ENCODE data around the gene TPCN1. TPM values are rescaled to one million over a fixed set of nuclear protein-coding genes. Genes with fewer than 3 reads are reported as not detected.

The TPCN1 gene
- total RNA-seq, 1 donor from 2014 or later, result 35.2 TPM

DNA sequence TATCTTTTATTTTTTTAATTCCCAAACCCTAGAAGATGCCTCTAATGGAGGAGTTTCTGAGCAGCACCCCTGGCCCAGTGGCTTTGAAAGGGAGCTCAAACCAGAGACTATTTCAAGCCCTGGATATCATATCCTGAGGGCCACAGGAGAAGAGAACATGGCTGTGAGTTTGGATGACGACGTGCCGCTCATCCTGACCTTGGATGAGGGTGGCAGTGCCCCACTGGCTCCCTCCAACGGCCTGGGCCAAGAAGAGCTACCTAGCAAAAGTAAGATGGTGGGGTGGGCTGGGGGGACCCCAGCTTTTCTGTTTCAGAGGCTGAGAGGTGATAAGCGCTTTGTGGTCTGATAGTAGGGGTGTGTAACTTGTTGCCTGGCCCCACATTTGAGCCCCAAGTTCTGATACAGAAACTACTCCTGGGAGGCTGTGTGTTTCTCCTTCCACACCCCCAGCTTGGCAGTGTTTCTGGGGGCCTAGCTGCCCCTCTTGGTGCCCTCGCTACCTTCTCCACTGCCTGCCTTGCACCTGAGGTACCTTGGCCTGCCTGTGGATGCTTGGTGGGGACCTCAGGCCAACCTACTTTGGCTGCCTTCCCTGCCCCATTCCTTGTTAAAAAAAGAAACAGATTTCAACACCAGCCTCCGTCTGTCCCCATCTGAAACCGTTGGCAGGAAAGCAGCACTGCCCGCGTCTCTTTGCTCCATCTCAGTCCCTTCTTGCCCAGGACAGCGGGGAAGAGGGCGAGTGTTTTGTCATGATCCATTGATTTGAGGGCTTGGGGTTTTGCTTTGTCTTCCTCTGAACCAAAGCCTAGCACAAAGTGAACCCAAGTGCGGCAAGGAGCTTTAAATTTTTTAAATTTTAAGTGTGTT is 5.7 kb downstream of the TPCN1 start:
- ATAC-seq, result no peak

- ATAC-seq, result no peak
Measured at GRCh38 chr12:113227686-113228391, 6.6 kb downstream of the TPCN1 start.

- peak; percentile 81 for ATAC-seq
Measured at GRCh38 chr12:113228394-113229028, 7.2 kb downstream of the TPCN1 start.

DNA sequence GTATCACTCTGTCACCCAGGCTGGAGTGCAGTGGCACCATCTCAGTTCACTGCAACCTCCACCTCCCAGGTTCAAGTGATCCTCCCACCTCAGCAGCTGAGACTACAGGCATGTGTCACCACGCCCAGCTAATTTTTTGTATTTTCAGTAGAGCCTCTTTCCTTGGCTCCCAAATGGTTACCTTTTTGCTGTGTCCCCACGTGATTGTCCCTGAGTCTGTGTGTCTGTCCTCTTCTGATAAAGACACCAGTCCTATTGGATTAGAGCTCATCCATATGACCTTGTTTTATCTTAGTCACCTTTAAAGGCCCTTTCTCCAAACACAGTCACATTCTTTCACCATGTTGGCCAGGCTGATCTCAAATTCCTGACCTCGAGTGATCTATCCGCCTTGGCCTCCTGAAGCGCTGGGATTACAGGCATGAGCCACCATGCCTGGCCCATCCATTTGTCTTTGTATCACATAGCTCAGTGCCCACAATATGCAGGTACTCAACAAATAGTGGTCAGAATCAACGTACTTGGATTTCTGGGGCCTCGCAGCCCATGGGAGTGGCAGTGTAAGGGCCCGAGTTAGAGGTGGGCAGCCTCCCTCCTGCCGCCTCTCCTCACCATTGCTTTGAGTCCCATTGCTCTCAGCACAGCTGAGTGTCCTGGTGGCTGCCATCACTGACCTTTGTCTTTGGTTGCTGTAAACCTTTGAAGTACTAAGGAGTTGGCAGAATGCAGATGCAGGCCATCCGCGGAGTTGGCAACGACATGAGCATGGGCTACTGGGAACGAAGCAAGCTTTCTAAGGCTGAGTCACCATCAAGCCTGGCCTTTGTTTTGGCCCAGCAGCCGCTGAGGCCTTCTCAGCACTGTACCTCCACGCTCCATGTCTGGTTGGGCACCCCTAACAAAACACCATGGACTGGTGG is 9.3 kb downstream of the TPCN1 start:
- ATAC-seq, result no peak

- peak; percentile 14 for ATAC-seq
Measured at GRCh38 chr12:113231235-113232088, 10.2 kb downstream of the TPCN1 start.

DNA sequence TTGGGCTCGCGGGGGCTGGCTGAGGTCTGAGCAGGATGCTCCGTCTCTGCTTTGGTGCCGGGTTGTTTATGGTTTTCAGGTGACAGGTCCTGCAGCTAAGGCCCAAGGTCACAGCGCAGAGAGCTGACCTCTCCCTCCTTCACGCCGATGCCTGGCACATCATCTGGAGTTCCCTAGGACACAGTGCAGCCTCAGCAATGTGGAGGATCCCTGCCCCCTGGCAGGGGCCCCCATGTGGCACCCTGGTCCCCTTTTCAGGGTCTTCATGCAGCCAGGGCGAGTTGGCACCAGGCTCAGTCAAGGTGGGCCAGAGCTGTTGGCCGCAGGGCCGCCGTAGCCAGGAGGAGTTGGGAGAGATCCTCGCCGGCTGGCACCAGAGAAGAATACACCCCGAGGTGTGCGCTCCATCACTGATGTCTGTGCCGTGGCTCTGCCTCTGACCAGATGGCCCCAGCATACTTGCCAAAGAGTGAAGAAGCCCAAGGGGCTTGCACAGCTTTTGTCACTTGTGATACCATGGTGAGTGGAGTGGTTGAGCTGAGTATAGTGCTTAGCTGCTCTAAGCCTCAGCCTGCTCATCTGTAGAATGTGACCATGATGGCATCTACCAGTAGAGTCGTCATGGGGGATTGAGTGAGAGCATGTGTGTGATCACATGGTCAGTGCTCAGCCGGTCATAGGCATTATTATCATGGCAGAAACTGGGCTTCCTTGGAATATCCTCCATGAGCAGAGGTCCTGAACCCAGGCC is 11.0 kb downstream of the TPCN1 start:
- no peak for ATAC-seq

- ATAC-seq, result no peak
Measured at GRCh38 chr12:113232840-113233585, 11.7 kb downstream of the TPCN1 start.

GRCh38 chr12:113233967-113234366 is 12.7 kb downstream of the TPCN1 start:
- no peak for ATAC-seq

GRCh38 chr12:113234483-113234882 is 13.2 kb downstream of the TPCN1 start:
- ATAC-seq, result no peak

- no peak for ATAC-seq
Measured at GRCh38 chr12:113235976-113236375, 14.7 kb downstream of the TPCN1 start.

GRCh38 chr12:113236539-113237399 is 15.5 kb downstream of the TPCN1 start:
- no peak for ATAC-seq

DNA sequence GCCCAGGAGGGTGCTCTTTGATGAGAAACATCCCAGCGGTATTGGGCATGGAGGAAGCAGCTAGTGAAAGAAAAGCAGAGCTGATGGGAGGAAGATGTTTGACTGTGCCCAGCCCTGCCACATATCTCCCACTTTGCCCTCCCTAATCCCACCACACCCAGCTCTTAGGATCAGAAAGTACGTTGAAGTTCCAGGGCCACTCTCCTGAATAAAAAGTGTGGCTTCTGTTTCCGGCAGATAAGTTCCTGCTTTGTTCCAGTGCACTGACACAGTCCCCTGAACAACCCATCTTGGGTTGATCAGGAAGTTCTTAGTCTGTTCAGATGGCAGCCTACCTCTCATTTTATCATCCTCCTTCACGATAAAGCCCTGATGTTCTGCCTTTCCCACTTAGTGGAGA is 16.5 kb downstream of the TPCN1 start:
- ATAC-seq, result no peak

DNA sequence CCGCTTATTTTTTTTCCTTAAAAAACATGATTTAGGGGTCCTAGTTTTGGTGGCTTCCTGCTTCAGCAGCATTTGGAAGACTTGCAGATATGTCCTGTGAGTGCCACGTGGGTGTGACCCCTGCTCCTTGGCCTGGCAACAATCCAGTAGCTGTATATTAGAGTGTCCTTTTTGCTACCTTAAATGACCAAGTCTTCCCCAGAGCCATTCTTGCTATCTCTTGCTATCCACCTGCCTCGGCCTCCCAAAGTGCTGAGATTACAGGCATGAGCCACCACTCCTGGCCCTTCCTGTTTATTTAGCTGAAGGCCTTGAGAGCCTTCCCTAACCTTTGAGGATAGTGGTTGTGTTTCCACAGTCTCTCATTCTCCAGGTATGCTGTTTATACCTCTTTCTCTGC is 17.0 kb downstream of the TPCN1 start:
- ATAC-seq, result no peak

DNA sequence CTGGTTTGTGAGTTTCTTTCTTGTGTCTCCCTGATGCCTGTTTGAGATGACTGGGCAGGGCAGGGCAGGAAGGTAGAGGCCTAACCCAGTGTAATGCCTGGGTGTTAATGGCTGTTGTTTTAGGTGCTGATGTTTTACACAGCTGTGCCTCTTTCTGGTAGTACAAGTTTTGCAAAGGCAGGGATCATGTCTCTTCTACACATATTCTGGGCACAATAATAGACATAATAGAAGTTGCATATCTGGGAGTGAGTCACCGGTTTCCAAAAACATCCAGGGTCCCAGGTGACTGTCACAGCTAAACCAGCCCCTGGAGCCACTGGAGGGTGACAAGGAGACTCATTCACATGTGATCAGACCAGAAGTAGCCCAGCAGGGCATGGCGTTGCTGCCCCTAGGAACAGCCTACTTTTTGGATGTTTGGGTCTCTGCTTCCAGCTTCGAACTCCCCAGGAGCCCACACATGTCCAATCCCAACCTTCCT is 18.1 kb downstream of the TPCN1 start:
- peak; percentile 78 for ATAC-seq

DNA sequence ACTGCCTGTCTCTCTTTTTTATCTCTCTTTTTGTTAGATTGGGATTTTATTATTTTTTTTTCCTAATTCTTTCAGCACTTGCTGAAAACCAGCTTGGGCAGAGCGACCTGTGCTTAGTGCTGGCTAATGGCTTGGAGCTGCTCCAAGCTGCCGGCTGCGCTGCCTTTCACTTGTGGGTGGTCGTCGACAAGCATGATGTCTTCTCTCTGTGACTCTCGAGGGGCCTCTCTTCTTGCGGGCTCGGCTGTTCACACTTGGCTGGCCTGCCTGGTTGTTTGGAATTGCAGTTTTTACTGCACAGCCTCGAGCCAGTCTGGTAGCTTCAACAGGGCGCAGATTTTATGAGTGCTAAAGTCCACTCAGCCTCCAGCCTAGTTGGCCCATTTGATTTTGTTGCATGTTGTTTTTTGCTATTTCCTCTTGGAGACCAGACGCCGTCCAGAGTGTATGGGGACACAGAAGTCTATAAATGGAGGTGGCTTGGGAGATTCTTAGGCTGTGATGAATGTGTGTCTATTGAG is 18.6 kb downstream of the TPCN1 start:
- no peak for ATAC-seq

DNA sequence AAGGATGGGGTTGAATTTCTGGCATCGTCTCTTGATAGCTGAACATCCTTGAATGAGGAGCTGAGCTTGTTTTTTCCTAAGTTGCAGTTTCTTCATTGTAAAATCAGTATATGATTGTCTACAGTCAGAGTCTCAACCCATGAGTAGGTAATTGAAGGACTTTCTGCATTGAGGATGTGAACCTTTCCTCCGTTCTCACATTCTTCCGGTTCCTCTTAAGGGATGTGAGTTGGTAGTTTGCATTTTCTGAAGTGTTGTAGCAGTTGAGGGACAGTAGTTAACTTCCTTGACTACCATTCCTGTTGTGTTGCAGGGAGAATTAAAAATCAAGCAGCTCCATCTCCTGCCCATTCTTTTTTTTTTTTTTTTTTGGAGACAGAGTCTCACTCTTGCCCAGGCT is 19.1 kb downstream of the TPCN1 start:
- ATAC-seq, result no peak

GRCh38 chr12:113241191-113242025 is 20.1 kb downstream of the TPCN1 start:
- peak; percentile 55 for ATAC-seq

All from esophagus mucosa (tissue), 1 donor.